Prostate gland (tissue), 2 donors: Measurements from ENCODE around the gene CACNA1E. TPM values are rescaled to one million over a fixed set of nuclear protein-coding genes. Genes with fewer than 3 reads are reported as not detected.

Source experiments
- DNase-seq: peaks from one replicate; pipeline ENCODE4 v3.0.0-alpha.2; 2019; ENCODE audit warnings: low spot score
- H3K27ac ChIP-seq, 2 donors: fragments of 200-600 bp; sonication (generic); 2 replicates each; pipeline ENCODE4 v1.5.1; 2017 to 2019
- H3K27me3 ChIP-seq: fragments of 200-600 bp; sonication (generic); replicated peaks from 2 replicates; pipeline ENCODE4 v1.5.1; 2019; ENCODE audit not compliant: insufficient read depth
- H3K36me3 ChIP-seq, 2 donors: fragments of 200-600 bp; sonication (generic); 1 replicate in 1 of 2; 2 replicates in 1 of 2; pipeline versions ENCODE4 v1.5.1 to v1.8.1; 2017 to 2019
- H3K4me1 ChIP-seq: fragments of 200-600 bp; sonication (generic); replicated peaks from 2 replicates; pipeline ENCODE4 v1.5.1; 2019
- H3K4me3 ChIP-seq, 2 donors: fragments of 200-600 bp; sonication (generic); 2 replicates each; pipeline ENCODE4 v1.5.1; 2017 to 2019
- H3K9me3 ChIP-seq: fragments of 200-600 bp; sonication (generic); 2 replicates; pipeline ENCODE4 v1.5.1; 2017
- POLR2A ChIP-seq: fragments of 450-650 bp; IDR thresholded peaks from one replicate; pipeline ENCODE4 v1.6.1; 2016; ENCODE audit warnings: antibody characterized with exemption, mild to moderate bottlenecking
- POLR2AphosphoS5 ChIP-seq: sonication (generic); formaldehyde crosslinking; IDR thresholded peaks from one replicate; pipeline ENCODE4 v1.6.1; 2017; ENCODE audit warnings: antibody characterized with exemption
- WGBS: methylation state at CpG from one replicate; pipeline ENCODE4 v1.1.5; 2018; 5-methylcytosine and 5-hydroxymethylcytosine counted together
- intact Hi-C: fragments of 100-400 bp; cut with DNase I; formaldehyde crosslinking; loops from one replicate; pipeline ENCODE4 v1.14.2; 2022
- total RNA-seq, 2 donors: library from RNA; depleted of rRNA; stranded (reverse); fragments of >200 nt; gene quantifications; one replicate each; pipeline ENCODE4 v1.1.0, GENCODE V29; 2016
- TF ChIP-seq, protein P1 (sequence below), 4 experiments: fragments of 200-600 bp in 2 of 4; fragments of 450-650 bp in 2 of 4; sonication (generic) in 2 of 4; IDR thresholded peaks; 1 replicate in 3 of 4; 2 replicates in 1 of 4; pipeline ENCODE4 v1.5.1; 2016 to 2019; ENCODE audit warnings: antibody characterized with exemption in 4 of 4, mild to moderate bottlenecking in 2 of 4, moderate library complexity in 2 of 4

Gene CACNA1E
- total RNA-seq, 2 donors from 2014 or later, result 4.1 TPM; not detected in 1

- intact Hi-C loops, result no loop called here
- no peak overlapping the region for H3K27ac ChIP-seq
- H3K4me1 ChIP-seq, result no peaks in the 10 kb centered on the region
- no peaks in the 10 kb centered on the region for H3K27me3 ChIP-seq
- whole genome bisulfite sequencing, result 69% methylated on average over 2 of the region's 2 CpGs
- H3K4me3 ChIP-seq, result no peak overlapping the region
- TF ChIP-seq POLR2AphosphoS5, result no peak
- TF ChIP-seq, protein P1, sequence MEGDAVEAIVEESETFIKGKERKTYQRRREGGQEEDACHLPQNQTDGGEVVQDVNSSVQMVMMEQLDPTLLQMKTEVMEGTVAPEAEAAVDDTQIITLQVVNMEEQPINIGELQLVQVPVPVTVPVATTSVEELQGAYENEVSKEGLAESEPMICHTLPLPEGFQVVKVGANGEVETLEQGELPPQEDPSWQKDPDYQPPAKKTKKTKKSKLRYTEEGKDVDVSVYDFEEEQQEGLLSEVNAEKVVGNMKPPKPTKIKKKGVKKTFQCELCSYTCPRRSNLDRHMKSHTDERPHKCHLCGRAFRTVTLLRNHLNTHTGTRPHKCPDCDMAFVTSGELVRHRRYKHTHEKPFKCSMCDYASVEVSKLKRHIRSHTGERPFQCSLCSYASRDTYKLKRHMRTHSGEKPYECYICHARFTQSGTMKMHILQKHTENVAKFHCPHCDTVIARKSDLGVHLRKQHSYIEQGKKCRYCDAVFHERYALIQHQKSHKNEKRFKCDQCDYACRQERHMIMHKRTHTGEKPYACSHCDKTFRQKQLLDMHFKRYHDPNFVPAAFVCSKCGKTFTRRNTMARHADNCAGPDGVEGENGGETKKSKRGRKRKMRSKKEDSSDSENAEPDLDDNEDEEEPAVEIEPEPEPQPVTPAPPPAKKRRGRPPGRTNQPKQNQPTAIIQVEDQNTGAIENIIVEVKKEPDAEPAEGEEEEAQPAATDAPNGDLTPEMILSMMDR (IDR thresholded peaks at IDR 0.05), result no peak
- TF ChIP-seq POLR2A, result no peak
- no peaks in the 10 kb centered on the region for H3K9me3 ChIP-seq
- no peaks in the 10 kb centered on the region for H3K36me3 ChIP-seq
- DNase-seq, result no peak
Measured at GRCh38 chr1:181630398-181630797, 147.1 kb downstream of the CACNA1E start.

DNA sequence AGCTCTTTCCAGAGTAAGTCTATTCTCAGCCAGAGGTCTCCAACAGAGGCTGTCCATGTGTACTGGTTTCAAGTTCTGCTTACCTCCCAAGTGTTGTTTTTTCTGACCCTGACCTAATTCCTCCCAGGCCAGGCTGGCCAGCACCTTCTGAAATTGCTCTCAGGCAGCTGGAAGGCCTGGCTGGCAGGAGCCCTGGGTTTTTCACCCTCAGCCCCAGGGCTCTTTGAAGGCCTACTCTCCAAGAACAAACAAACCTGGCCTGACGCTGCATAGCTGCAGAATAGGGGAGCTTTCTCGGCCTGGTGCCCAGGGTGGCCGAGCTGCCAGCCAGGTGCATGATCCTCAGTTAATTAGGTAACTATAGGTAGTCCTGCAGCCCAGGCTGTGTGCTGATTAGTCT is 147.5 kb downstream of the CACNA1E start:
- H3K27ac ChIP-seq, result no peak overlapping the region
- H3K9me3 ChIP-seq, result no peaks in the 10 kb centered on the region
- H3K36me3 ChIP-seq, result no peaks in the 10 kb centered on the region
- 27% methylated on average over 3 of the region's 3 CpGs for WGBS
- DNase-seq, result no peak
- TF ChIP-seq POLR2A, result no peak
- no peak for TF ChIP-seq POLR2AphosphoS5
- TF ChIP-seq, protein P1 (IDR thresholded peaks at IDR 0.05), result no peak
- no peak overlapping the region for H3K4me3 ChIP-seq
- H3K4me1 ChIP-seq, result no peaks in the 10 kb centered on the region
- intact Hi-C loops, result no loop called here
- H3K27me3 ChIP-seq, result no peaks in the 10 kb centered on the region

DNA sequence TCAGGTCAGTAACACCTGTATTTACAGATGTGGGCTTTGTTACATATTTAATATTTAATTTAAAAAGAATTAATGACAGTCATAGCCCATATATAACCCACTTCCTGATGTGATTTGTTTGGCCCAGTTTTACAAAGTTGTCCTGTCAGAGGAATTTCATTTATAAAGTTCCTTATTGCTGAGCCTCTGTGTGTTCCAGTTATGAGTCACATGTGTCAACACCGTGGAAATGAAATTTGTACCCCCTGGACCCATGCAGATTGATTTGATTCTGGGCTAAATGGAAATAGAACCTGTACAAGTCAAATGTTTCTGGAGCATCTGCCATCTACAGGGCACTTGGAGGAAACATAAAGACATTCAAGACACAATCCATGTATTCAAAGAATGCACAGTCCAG is 149.2 kb downstream of the CACNA1E start:
- 46% methylated on average over 1 of the region's 1 CpG for WGBS
- TF ChIP-seq POLR2A (no peak), POLR2AphosphoS5 (no peak)
- TF ChIP-seq, protein P1 (IDR thresholded peaks at IDR 0.05), result no peak

GRCh38 chr1:181632960-181633359 is 149.6 kb downstream of the CACNA1E start:
- H3K4me3 ChIP-seq, result no peak overlapping the region
- no peaks in the 10 kb centered on the region for H3K4me1 ChIP-seq
- H3K27me3 ChIP-seq, result peaks cover 3% of the 10 kb centered on the region
- WGBS, result 88% methylated on average over 6 of the region's 6 CpGs
- H3K27ac ChIP-seq, result no peak overlapping the region
- TF ChIP-seq, protein P1 (IDR thresholded peaks at IDR 0.05), result no peak
- TF ChIP-seq POLR2AphosphoS5, result no peak
- TF ChIP-seq POLR2A, result no peak
- intact Hi-C loops, result no loop called here
- no peak for DNase-seq
- H3K36me3 ChIP-seq, result no peaks in the 10 kb centered on the region
- no peaks in the 10 kb centered on the region for H3K9me3 ChIP-seq

More for the DNA sequence above, 149.2 kb downstream of the CACNA1E start:
- H3K36me3 ChIP-seq, result no peaks in the 10 kb centered on the region
- no peak overlapping the region for H3K4me3 ChIP-seq
- no peaks in the 10 kb centered on the region for H3K4me1 ChIP-seq
- H3K27me3 ChIP-seq, result no peaks in the 10 kb centered on the region
- no peaks in the 10 kb centered on the region for H3K9me3 ChIP-seq
- no peak for DNase-seq
- H3K27ac ChIP-seq, result no peak overlapping the region
- intact Hi-C loops, result no loop called here

DNA sequence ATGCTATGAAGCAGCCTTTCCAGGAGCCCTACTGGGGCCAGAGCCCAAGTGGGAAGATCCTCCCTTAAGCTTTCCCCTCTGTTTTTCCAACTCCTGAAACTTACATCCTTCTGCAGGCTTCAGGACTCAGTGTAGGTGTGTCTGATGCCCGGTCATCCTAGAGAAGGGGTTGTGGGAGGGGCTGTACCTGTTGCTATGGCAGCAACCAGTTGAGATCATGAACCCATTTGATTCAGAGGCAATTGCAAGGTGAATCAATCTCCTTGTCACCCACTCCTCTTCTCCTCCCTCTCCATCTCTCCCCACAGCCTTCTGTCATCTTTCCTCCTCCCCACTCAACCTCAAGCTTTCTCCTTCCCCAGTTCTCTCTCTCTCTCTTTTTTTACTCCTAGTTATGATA is 151.8 kb downstream of the CACNA1E start:
- H3K4me3 ChIP-seq, result no peak overlapping the region
- H3K9me3 ChIP-seq, result no peaks in the 10 kb centered on the region
- H3K27me3 ChIP-seq, result peaks cover 5% of the 10 kb centered on the region
- no peaks in the 10 kb centered on the region for H3K4me1 ChIP-seq
- 33% methylated on average over 1 of the region's 1 CpG for WGBS
- intact Hi-C loops, result no loop called here
- H3K36me3 ChIP-seq, result no peaks in the 10 kb centered on the region
- no peak overlapping the region for H3K27ac ChIP-seq
- no peak for TF ChIP-seq POLR2A
- no peak for TF ChIP-seq POLR2AphosphoS5
- TF ChIP-seq, protein P1 (IDR thresholded peaks at IDR 0.05), result no peak
- DNase-seq, result no peak
